ENCODE results near the gene LEKR1.

GRCh38 chr3:156834962-156835535 is 8.9 kb downstream of the LEKR1 start:
- TF ChIP-seq, protein P1, sequence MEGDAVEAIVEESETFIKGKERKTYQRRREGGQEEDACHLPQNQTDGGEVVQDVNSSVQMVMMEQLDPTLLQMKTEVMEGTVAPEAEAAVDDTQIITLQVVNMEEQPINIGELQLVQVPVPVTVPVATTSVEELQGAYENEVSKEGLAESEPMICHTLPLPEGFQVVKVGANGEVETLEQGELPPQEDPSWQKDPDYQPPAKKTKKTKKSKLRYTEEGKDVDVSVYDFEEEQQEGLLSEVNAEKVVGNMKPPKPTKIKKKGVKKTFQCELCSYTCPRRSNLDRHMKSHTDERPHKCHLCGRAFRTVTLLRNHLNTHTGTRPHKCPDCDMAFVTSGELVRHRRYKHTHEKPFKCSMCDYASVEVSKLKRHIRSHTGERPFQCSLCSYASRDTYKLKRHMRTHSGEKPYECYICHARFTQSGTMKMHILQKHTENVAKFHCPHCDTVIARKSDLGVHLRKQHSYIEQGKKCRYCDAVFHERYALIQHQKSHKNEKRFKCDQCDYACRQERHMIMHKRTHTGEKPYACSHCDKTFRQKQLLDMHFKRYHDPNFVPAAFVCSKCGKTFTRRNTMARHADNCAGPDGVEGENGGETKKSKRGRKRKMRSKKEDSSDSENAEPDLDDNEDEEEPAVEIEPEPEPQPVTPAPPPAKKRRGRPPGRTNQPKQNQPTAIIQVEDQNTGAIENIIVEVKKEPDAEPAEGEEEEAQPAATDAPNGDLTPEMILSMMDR (conservative IDR thresholded peaks at IDR 0.05; ENCODE audit: low read depth, low read length), result no peak
- no peak for TF ChIP-seq EZH2 (IDR thresholded peaks at IDR 0.05; ENCODE audit: borderline replicate concordance, low read depth, low read length, poor library complexity, severe bottlenecking)

All from A673 (cell line).